Natural killer cell (primary cell): Measurements from ENCODE around the gene BRF1. TPM values are rescaled to one million over a fixed set of nuclear protein-coding genes. Genes with fewer than 3 reads are reported as not detected.

Experiments
- ATAC-seq, 3 donors: fragments of 150-1000 bp in 2 of 3; fragments of 200-7000 bp in 1 of 3; cut with Tn5 transposase; 1 replicate in 1 of 3; 2 replicates in 2 of 3; pipeline ENCODE4 v1.10.0; 2021; ENCODE audit warnings: mild to moderate bottlenecking in 2 of 3, moderate library complexity in 2 of 3
- DNase-seq, 2 donors: peaks; one replicate each; pipeline versions ENCODE4 v3.0.0 to v3.0.0-alpha.2; 2013 to 2021; ENCODE audit warnings: mixed read lengths in 1 of 2
- H3K27ac ChIP-seq: one replicate; pipeline ENCODE4 v1.5.1; 2013; ENCODE audit warnings: mild to moderate bottlenecking, low read length
- H3K27me3 ChIP-seq: one replicate; pipeline ENCODE4 v1.6.1; 2013; ENCODE audit warnings: low read length; ENCODE audit not compliant: control insufficient read depth, insufficient read depth
- H3K36me3 ChIP-seq: one replicate; pipeline ENCODE4 v1.6.1; 2013; ENCODE audit warnings: low read length; ENCODE audit not compliant: control insufficient read depth, insufficient read depth
- H3K4me1 ChIP-seq: one replicate; pipeline ENCODE4 v1.6.1; 2013; ENCODE audit warnings: low read length; ENCODE audit not compliant: control insufficient read depth, insufficient read depth
- H3K4me3 ChIP-seq: one replicate; pipeline ENCODE4 v1.5.1; 2013; ENCODE audit warnings: low read length
- H3K9me3 ChIP-seq: one replicate; pipeline ENCODE4 v1.6.1; 2013; ENCODE audit warnings: low read length; ENCODE audit not compliant: control insufficient read depth, insufficient read depth
- H3K27ac Mint-ChIP-seq, 2 donors: one replicate each; pipeline ENCODE4 v1.8.0; 2022; ENCODE audit warnings: mild to moderate bottlenecking in 2 of 2, mixed read lengths in 2 of 2, moderate library complexity in 1 of 2
- H3K27me3 Mint-ChIP-seq, 2 donors: one replicate each; pipeline ENCODE4 v1.8.0; 2022; ENCODE audit warnings: low read depth in 2 of 2, mixed read lengths in 2 of 2
- H3K36me3 Mint-ChIP-seq: one replicate; pipeline ENCODE4 v1.8.0; 2022; ENCODE audit warnings: mixed read lengths
- H3K4me1 Mint-ChIP-seq, 2 donors: one replicate each; pipeline ENCODE4 v1.8.0; 2022; ENCODE audit warnings: mixed read lengths in 2 of 2
- H3K4me3 Mint-ChIP-seq: one replicate; pipeline ENCODE4 v1.8.0; 2022; ENCODE audit warnings: mild to moderate bottlenecking, moderate library complexity, mixed read lengths
- H3K9me3 Mint-ChIP-seq, 2 donors: one replicate each; pipeline ENCODE4 v1.8.0; 2022; ENCODE audit warnings: mixed read lengths in 2 of 2
- WGBS: methylation state at CpG from one replicate; pipeline ENCODE4 v1.1.7; 2013; ENCODE audit warnings: missing lambda C conversion rate; ENCODE audit not compliant: insufficient coverage; 5-methylcytosine and 5-hydroxymethylcytosine counted together
- intact Hi-C: fragments of 100-400 bp; cut with micrococcal nuclease; formaldehyde crosslinking; loops from one replicate; pipeline ENCODE4 v1.14.2; 2022
- total RNA-seq, 4 donors: library from RNA; stranded (reverse); fragments of 120-200 nt in 1 of 4; gene quantifications; one replicate each; pipeline versions ENCODE4 v1.2.3 to v1.2.4, GENCODE V29; 2013 to 2022
- TF ChIP-seq, protein P1 (sequence below): fragments of 200-600 bp; IDR thresholded peaks from one replicate; pipeline ENCODE4 v1.8.0; 2022; ENCODE audit warnings: antibody characterized with exemption

Gene BRF1
- total RNA-seq, 3 donors from 2014 or later (not counting 1 experiment from before 2014, with no cell fraction given): 82.4 to 92.7 (median 87.4) TPM

DNA sequence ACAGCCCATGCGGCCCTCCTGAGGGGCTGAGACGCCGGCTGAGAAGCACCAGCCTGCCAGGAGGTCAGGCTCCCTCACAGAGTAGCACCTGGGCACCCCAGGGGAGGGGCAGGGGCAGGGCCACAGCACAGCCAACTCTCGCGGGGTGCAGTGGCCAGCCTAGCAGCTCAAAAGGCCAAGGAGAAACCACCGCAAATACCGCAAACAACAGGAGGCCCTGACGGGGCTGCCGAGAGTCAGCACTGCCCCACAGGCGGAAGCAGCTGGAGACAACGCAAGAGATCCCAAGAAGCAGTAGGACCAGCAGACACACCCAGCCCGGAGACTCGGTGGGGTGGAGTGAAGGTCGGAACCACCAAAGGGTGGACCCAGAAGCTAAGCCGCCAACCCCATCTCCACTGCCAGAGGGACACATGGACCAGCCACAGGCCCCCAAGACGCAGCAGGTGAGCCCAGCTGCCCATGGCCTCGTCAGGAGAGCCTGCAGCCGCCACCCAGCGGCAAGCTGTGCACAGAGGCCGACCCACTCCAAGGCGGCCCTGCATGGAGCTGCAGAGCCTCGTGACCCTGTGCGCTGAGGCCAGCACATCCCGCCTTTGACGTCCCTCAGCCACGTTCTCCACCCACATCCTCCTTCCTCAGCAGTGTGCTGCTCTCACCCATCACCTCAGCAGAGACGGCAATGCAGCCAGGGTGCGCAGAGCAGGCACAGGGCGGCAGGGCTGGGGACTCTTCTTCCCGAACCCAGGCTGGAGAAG is 84.1 kb downstream of the BRF1 start:
- Mint-ChIP-seq H3K27ac (no peak overlapping the region), H3K27me3 (no peaks in the 10 kb centered on the region), H3K9me3 (no peaks in the 10 kb centered on the region), H3K4me1 (peaks cover 7 to 8% of the 10 kb centered on the region in 2 donors), H3K4me3 (no peak overlapping the region), H3K36me3 (no peaks in the 10 kb centered on the region)
- DNase-seq (no peak), ATAC-seq (no peak)
- TF ChIP-seq, protein P1, sequence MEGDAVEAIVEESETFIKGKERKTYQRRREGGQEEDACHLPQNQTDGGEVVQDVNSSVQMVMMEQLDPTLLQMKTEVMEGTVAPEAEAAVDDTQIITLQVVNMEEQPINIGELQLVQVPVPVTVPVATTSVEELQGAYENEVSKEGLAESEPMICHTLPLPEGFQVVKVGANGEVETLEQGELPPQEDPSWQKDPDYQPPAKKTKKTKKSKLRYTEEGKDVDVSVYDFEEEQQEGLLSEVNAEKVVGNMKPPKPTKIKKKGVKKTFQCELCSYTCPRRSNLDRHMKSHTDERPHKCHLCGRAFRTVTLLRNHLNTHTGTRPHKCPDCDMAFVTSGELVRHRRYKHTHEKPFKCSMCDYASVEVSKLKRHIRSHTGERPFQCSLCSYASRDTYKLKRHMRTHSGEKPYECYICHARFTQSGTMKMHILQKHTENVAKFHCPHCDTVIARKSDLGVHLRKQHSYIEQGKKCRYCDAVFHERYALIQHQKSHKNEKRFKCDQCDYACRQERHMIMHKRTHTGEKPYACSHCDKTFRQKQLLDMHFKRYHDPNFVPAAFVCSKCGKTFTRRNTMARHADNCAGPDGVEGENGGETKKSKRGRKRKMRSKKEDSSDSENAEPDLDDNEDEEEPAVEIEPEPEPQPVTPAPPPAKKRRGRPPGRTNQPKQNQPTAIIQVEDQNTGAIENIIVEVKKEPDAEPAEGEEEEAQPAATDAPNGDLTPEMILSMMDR: no peak
- no peaks in the 10 kb centered on the region for H3K9me3 ChIP-seq
- no peak overlapping the region for H3K27ac ChIP-seq
- no peaks in the 10 kb centered on the region for H3K27me3 ChIP-seq
- H3K4me3 ChIP-seq: no peak overlapping the region
- peaks cover 48% of the 10 kb centered on the region for H3K36me3 ChIP-seq
- intact Hi-C loops: no loop called here
- WGBS: 91% methylated on average over 30 of the region's 30 CpGs
- no peaks in the 10 kb centered on the region for H3K4me1 ChIP-seq

DNA sequence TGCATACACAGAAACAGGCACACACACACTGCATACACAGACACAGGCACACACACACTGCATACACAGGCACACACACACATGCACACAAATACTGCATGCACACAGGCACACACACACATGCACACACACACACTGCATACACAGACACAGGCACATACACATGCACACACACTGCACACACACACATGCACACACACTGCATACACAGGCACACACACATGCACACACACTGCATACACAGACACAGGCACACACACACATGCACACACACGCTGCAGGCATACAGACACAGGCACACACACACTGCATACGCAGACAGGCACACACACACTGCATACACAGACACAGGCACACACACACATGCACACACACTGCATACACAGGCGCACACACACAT is 85.2 kb downstream of the BRF1 start:
- H3K27me3 ChIP-seq: no peaks in the 10 kb centered on the region
- no peaks in the 10 kb centered on the region for H3K9me3 Mint-ChIP-seq
- H3K27ac ChIP-seq: no peak overlapping the region
- no peaks in the 10 kb centered on the region for H3K36me3 Mint-ChIP-seq
- no peaks in the 10 kb centered on the region for H3K9me3 ChIP-seq
- ATAC-seq (no peak), DNase-seq (no peak)
- peaks cover 7 to 8% of the 10 kb centered on the region in 2 donors for H3K4me1 Mint-ChIP-seq
- intact Hi-C loops: no loop called here
- H3K4me1 ChIP-seq: no peaks in the 10 kb centered on the region
- H3K4me3 Mint-ChIP-seq: no peak overlapping the region
- peaks cover 38% of the 10 kb centered on the region for H3K36me3 ChIP-seq
- H3K4me3 ChIP-seq: no peak overlapping the region
- 72% methylated on average over 3 of the region's 3 CpGs for WGBS
- TF ChIP-seq, protein P1: no peak
- H3K27me3 Mint-ChIP-seq: no peaks in the 10 kb centered on the region
- no peak overlapping the region for H3K27ac Mint-ChIP-seq

DNA sequence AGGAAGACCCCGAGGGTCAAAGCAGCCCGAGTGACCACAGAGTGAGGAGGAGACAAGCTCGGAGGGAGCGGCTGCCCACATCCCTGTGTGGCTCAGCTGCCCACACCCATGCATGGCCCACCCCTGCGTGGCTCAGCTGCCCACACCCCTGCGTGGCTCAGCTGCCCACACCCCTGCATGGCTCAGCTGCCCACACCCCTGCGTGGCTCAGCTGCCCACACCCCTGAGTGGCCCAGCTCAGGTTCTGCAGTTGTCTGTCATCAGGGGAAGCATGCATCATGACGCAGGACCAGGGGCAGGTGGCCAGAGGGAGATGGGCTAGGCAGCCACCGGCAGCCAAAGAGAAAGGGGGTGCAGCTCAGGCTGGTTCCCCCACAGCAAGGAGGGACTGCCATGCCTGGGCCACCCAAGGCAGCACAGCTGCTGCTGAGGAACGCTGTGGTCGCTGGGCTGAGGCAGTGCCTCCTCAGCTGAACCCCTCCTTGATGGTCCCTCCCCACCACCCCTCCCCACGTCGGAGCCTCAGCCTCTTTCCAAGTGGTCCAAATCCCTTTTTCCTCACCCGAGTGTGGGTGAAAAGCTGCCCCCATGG is 86.4 kb downstream of the BRF1 start:
- TF ChIP-seq, protein P1: no peak
- H3K4me1 Mint-ChIP-seq: peaks cover 7 to 8% of the 10 kb centered on the region in 2 donors
- no peaks in the 10 kb centered on the region for H3K36me3 Mint-ChIP-seq
- peaks cover 28% of the 10 kb centered on the region for H3K36me3 ChIP-seq
- no peaks in the 10 kb centered on the region for H3K27me3 ChIP-seq
- no peaks in the 10 kb centered on the region for H3K9me3 ChIP-seq
- H3K4me1 ChIP-seq: no peaks in the 10 kb centered on the region
- 88% methylated on average over 14 of the region's 14 CpGs for WGBS
- H3K27me3 Mint-ChIP-seq: no peaks in the 10 kb centered on the region
- no peaks in the 10 kb centered on the region for H3K9me3 Mint-ChIP-seq
- H3K4me3 ChIP-seq: no peak overlapping the region
- H3K27ac ChIP-seq: no peak overlapping the region
- no peak overlapping the region for H3K27ac Mint-ChIP-seq
- no peak overlapping the region for H3K4me3 Mint-ChIP-seq
- no peak for ATAC-seq
- no peak for DNase-seq
- intact Hi-C loops: no loop called here
